Smooth muscle cell (in vitro differentiated cells): ENCODE results near the gene MYO1G. TPM values are rescaled to one million over a fixed set of nuclear protein-coding genes. Genes with fewer than 3 reads are reported as not detected.

Experiments
- DNase-seq: peaks from one replicate; lab custom pipeline; 2025; ENCODE audit not compliant: unreplicated experiment; lab: John Stamatoyannopoulos, UW
- H2AFZ ChIP-seq: fragments of 200-600 bp; sonication (generic); 2 replicates; pipeline ENCODE4 v1.6.0; 2016; ENCODE audit warnings: antibody characterized with exemption, low read depth, mild to moderate bottlenecking
- H3F3A ChIP-seq: fragments of 200-600 bp; sonication (generic); 2 replicates; pipeline ENCODE4 v1.6.0; 2017; ENCODE audit warnings: antibody characterized with exemption, low read depth
- H3K27ac ChIP-seq: fragments of 200-600 bp; sonication (generic); 2 replicates; pipeline ENCODE4 v1.5.1; 2016; ENCODE audit warnings: low read depth, mild to moderate bottlenecking
- H3K27me3 ChIP-seq: fragments of 200-600 bp; sonication (generic); 2 replicates; pipeline ENCODE4 v1.6.1; 2016; ENCODE audit warnings: low read depth, mild to moderate bottlenecking
- H3K36me3 ChIP-seq: fragments of 200-600 bp; sonication (generic); 2 replicates; pipeline ENCODE4 v1.5.1; 2016; ENCODE audit warnings: low read depth
- H3K4me1 ChIP-seq: fragments of 200-600 bp; sonication (generic); 2 replicates; pipeline ENCODE4 v1.5.1; 2016; ENCODE audit warnings: low read depth
- H3K4me2 ChIP-seq: fragments of 200-600 bp; sonication (generic); 2 replicates; pipeline ENCODE4 v1.6.0; 2016; ENCODE audit warnings: mild to moderate bottlenecking
- H3K4me3 ChIP-seq: fragments of 200-600 bp; sonication (generic); 2 replicates; pipeline ENCODE4 v1.5.1; 2016; ENCODE audit warnings: mild to moderate bottlenecking
- H3K79me2 ChIP-seq: fragments of 200-600 bp; sonication (generic); 2 replicates; pipeline ENCODE4 v1.6.0; 2016; ENCODE audit warnings: low read depth, mild to moderate bottlenecking
- H3K9ac ChIP-seq: fragments of 200-600 bp; sonication (generic); 2 replicates; pipeline ENCODE4 v1.6.0; 2016; ENCODE audit warnings: low read depth
- H3K9me3 ChIP-seq: fragments of 200-600 bp; sonication (generic); replicated peaks from 2 replicates; pipeline ENCODE4 v1.5.1; 2016; ENCODE audit warnings: low read depth
- H4K20me1 ChIP-seq: fragments of 200-600 bp; sonication (generic); 2 replicates; pipeline ENCODE4 v1.6.0; 2016; ENCODE audit warnings: low read depth
- CTCF ChIP-seq: fragments of 200-600 bp; sonication (generic); IDR thresholded peaks from 2 replicates; pipeline ENCODE4 v1.5.1; 2017; ENCODE audit warnings: borderline replicate concordance, mild to moderate bottlenecking, antibody characterized with exemption; ENCODE audit not compliant: insufficient read depth, poor library complexity, severe bottlenecking
- WGBS: methylation state at CpG from one replicate; pipeline ENCODE4 v1.1.7; 2016; ENCODE audit warnings: low lambda C conversion rate; 5-methylcytosine and 5-hydroxymethylcytosine counted together
- polyA plus RNA-seq: library from polyadenylated mRNA; unstranded; fragments of >200 nt; fragmentation: Nextera tagmentation; extraction: Ambion mirVana; gene quantifications from 2 replicates; pipeline ENCODE4 v1.2.1, GENCODE V29; 2016
- total RNA-seq: library from RNA; depleted of rRNA; stranded (reverse); fragments of >200 nt; gene quantifications from 2 replicates; pipeline ENCODE4 v1.2.3, GENCODE V29; 2014

MYO1G gene
- total and polyA plus RNA-seq, 2 experiments from 2014 or later, result 0.27 TPM; not detected in 1

DNA sequence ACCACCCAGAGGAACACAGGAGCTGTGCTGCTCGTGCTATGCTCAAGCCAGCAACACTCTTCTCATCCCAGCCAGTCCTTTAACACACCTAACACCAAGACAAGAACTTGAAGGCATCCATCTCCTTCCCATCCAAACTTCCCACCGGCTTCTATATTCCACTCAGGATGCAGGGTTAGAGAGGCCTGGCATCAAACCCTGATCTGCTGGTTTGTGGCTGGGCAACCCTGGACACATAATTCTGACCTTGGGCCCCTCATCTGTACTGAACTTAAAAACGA lies 5.6 kb upstream of the MYO1G start:
- Histone ChIP-seq H3K36me3 (peaks cover 8% of the 10 kb centered on the region), H3K4me2 (peak overlapping the region; percentile 76), H2AFZ (no peak overlapping the region), H3K79me2 (peaks cover 15% of the 10 kb centered on the region), H4K20me1 (peaks cover 14% of the 10 kb centered on the region), H3F3A (peaks cover 9% of the 10 kb centered on the region), H3K9me3 (no peaks in the 10 kb centered on the region), H3K27ac (no peak overlapping the region), H3K9ac (peak overlapping the region; percentile 80), H3K27me3 (no peaks in the 10 kb centered on the region), H3K4me1 (peaks cover 22% of the 10 kb centered on the region), H3K4me3 (no peak overlapping the region)
- WGBS, result 66% methylated on average over 3 of the region's 3 CpGs
- DNase-seq, result no peak
- TF ChIP-seq CTCF, result no peak

- H3K27me3 ChIP-seq, result no peaks in the 10 kb centered on the region
- no peak overlapping the region for H3K4me3 ChIP-seq
- no peak overlapping the region for H3K4me2 ChIP-seq
- no peak overlapping the region for H3K27ac ChIP-seq
- no peaks in the 10 kb centered on the region for H3K9me3 ChIP-seq
- 96% methylated on average over 6 of the region's 6 CpGs for WGBS
- no peak overlapping the region for H3K9ac ChIP-seq
- no peak for DNase-seq
- peaks cover 8% of the 10 kb centered on the region for H3K36me3 ChIP-seq
- H3K79me2 ChIP-seq, result peaks cover 15% of the 10 kb centered on the region
- no peak for TF ChIP-seq CTCF
- H3K4me1 ChIP-seq, result peaks cover 22% of the 10 kb centered on the region
- H2AFZ ChIP-seq, result no peak overlapping the region
- peaks cover 9% of the 10 kb centered on the region for H3F3A ChIP-seq
- peaks cover 14% of the 10 kb centered on the region for H4K20me1 ChIP-seq
These were observed 5.1 kb upstream of the MYO1G start for GRCh38 chr7:44983742-44984477.

DNA sequence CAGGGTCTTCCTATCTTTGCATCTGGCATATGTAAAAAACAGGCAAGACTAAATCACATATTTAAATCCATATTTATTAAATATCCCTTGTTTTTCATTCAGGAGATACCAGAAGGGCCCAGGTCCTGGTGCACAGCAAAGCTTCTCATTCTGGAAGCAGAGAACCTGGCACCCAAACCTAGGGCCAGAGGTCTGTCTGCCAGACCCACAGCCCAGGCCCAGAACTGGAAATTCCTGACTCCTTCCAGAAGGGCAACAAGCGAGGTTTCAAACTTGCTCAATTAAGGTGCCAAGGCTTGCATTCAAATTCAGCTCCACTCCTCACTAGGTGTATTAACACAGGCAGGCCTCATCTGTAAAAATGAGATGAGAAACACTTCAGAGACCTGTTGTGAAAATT lies 4.2 kb upstream of the MYO1G start:
- H3K36me3 ChIP-seq, result peaks cover 8% of the 10 kb centered on the region
- H4K20me1 ChIP-seq, result peaks cover 14% of the 10 kb centered on the region
- H3K9ac ChIP-seq, result no peak overlapping the region
- H2AFZ ChIP-seq, result no peak overlapping the region
- no peak overlapping the region for H3K27ac ChIP-seq
- no peak overlapping the region for H3K4me2 ChIP-seq
- H3K79me2 ChIP-seq, result peaks cover 15% of the 10 kb centered on the region
- H3K4me1 ChIP-seq, result peaks cover 22% of the 10 kb centered on the region
- no peaks in the 10 kb centered on the region for H3K27me3 ChIP-seq
- no peak for TF ChIP-seq CTCF
- WGBS, result 100% methylated on average over 1 of the region's 1 CpG
- peaks cover 9% of the 10 kb centered on the region for H3F3A ChIP-seq
- no peak overlapping the region for H3K4me3 ChIP-seq
- H3K9me3 ChIP-seq, result no peaks in the 10 kb centered on the region
- no peak for DNase-seq

GRCh38 chr7:44982535-44982923 lies 3.7 kb upstream of the MYO1G start:
- H4K20me1 ChIP-seq, result peaks cover 14% of the 10 kb centered on the region
- 95% methylated on average over 1 of the region's 1 CpG for WGBS

More at GRCh38 chr7:44982535-44982923, 3.7 kb upstream of the MYO1G start:
- no peak overlapping the region for H3K9ac ChIP-seq
- H3K27ac ChIP-seq, result no peak overlapping the region
- peaks cover 9% of the 10 kb centered on the region for H3F3A ChIP-seq
- peaks cover 8% of the 10 kb centered on the region for H3K36me3 ChIP-seq
- peaks cover 15% of the 10 kb centered on the region for H3K79me2 ChIP-seq
- no peaks in the 10 kb centered on the region for H3K9me3 ChIP-seq
- TF ChIP-seq CTCF, result no peak
- peaks cover 21% of the 10 kb centered on the region for H3K4me1 ChIP-seq
- no peaks in the 10 kb centered on the region for H3K27me3 ChIP-seq
- no peak overlapping the region for H3K4me2 ChIP-seq
- no peak overlapping the region for H2AFZ ChIP-seq
- H3K4me3 ChIP-seq, result no peak overlapping the region
- DNase-seq, result no peak
